ENCODE data around the gene ZNRD2.

Gene ZNRD2

GRCh38 chr11:65599955-65600246 is 29.6 kb downstream of the ZNRD2 start:
- H3K4me3 ChIP-seq (ENCODE audit: low read depth, low read length), result no peak overlapping the region
- TF ChIP-seq CTCF (IDR thresholded peaks at IDR 0.05; ENCODE audit: borderline replicate concordance, insufficient read depth, low read depth, low read length), result no peak

GRCh38 chr11:65604258-65604657 is 34.0 kb downstream of the ZNRD2 start:
- no peak for TF ChIP-seq CTCF (IDR thresholded peaks at IDR 0.05; ENCODE audit: borderline replicate concordance, insufficient read depth, low read depth, low read length)

GRCh38 chr11:65606876-65607613 is 36.8 kb downstream of the ZNRD2 start:
- TF ChIP-seq CTCF (IDR thresholded peaks at IDR 0.05; ENCODE audit: borderline replicate concordance, insufficient read depth, low read depth, low read length), result no peak
- H3K4me3 ChIP-seq (ENCODE audit: low read depth, low read length), result no peak overlapping the region

More at GRCh38 chr11:65604258-65604657, 34.0 kb downstream of the ZNRD2 start:
- no peak overlapping the region for H3K4me3 ChIP-seq (ENCODE audit: low read depth, low read length)

GRCh38 chr11:65607614-65608426 is 37.5 kb downstream of the ZNRD2 start:
- no peak overlapping the region for H3K4me3 ChIP-seq (ENCODE audit: low read depth, low read length)
- TF ChIP-seq CTCF (IDR thresholded peaks at IDR 0.05; ENCODE audit: borderline replicate concordance, insufficient read depth, low read depth, low read length), result no peak

- H3K4me3 ChIP-seq (ENCODE audit: low read depth, low read length), result no peak overlapping the region
Measured at GRCh38 chr11:65609229-65609628, 39.0 kb downstream of the ZNRD2 start.

GRCh38 chr11:65609665-65610064 is 39.4 kb downstream of the ZNRD2 start:
- TF ChIP-seq CTCF (IDR thresholded peaks at IDR 0.05; ENCODE audit: borderline replicate concordance, insufficient read depth, low read depth, low read length), result no peak
- no peak overlapping the region for H3K4me3 ChIP-seq (ENCODE audit: low read depth, low read length)

More at GRCh38 chr11:65609229-65609628, 39.0 kb downstream of the ZNRD2 start:
- no peak for TF ChIP-seq CTCF (IDR thresholded peaks at IDR 0.05; ENCODE audit: borderline replicate concordance, insufficient read depth, low read depth, low read length)

GRCh38 chr11:65610404-65610803 is 40.1 kb downstream of the ZNRD2 start:
- no peak for TF ChIP-seq CTCF (IDR thresholded peaks at IDR 0.05; ENCODE audit: borderline replicate concordance, insufficient read depth, low read depth, low read length)

More at GRCh38 chr11:65610404-65610803, 40.1 kb downstream of the ZNRD2 start:
- no peak overlapping the region for H3K4me3 ChIP-seq (ENCODE audit: low read depth, low read length)
